Activated CD4-positive, alpha-beta T cell treated with anti-CD3 and anti-CD28 coated beads for 24 hours (primary cell): ENCODE data around the gene PVALEF.

Source experiments
- DNase-seq, 2 donors: peaks; one replicate each; pipeline ENCODE4 v3.0.0-alpha.2; 2020; ENCODE audit warnings: low read depth in 2 of 2

Gene PVALEF

GRCh38 chr17:81162491-81162890 is 2.8 kb upstream of the PVALEF start:
- DNase-seq = no peak

- no peak for DNase-seq
Observed at GRCh38 chr17:81163051-81163695, 2.1 kb upstream of the PVALEF start.

- no peak for DNase-seq
Observed at GRCh38 chr17:81163703-81164370, 1.5 kb upstream of the PVALEF start.

GRCh38 chr17:81164371-81165245 is 699 bp upstream of the PVALEF start:
- no peak for DNase-seq

- no peak for DNase-seq
Observed at GRCh38 chr17:81166033-81166492, 756 bp downstream of the PVALEF start, which contains the start of gene AATK. AATK (minus strand) TSS chr17:81166221; CDS start chr17:81165992, 229 bp downstream.

GRCh38 chr17:81167194-81167524 is 1.9 kb downstream of the PVALEF start:
- DNase-seq = no peak

GRCh38 chr17:81167638-81168037 is 2.3 kb downstream of the PVALEF start:
- DNase-seq = no peak

- no peak for DNase-seq
Observed at GRCh38 chr17:81169870-81170309, 4.6 kb downstream of the PVALEF start.

- DNase-seq = no peak
Observed at GRCh38 chr17:81170727-81171494, 5.6 kb downstream of the PVALEF start.

GRCh38 chr17:81171941-81172340 is 6.6 kb downstream of the PVALEF start:
- DNase-seq = no peak

GRCh38 chr17:81173052-81173761 is 7.9 kb downstream of the PVALEF start:
- no peak for DNase-seq

GRCh38 chr17:81173762-81174155 is 8.5 kb downstream of the PVALEF start:
- no peak for DNase-seq

- DNase-seq = no peak
Observed at GRCh38 chr17:81176666-81177065, 11.4 kb downstream of the PVALEF start.

- no peak for DNase-seq
Observed at GRCh38 chr17:81178136-81179091, 13.1 kb downstream of the PVALEF start.

GRCh38 chr17:81179220-81179619 is 13.9 kb downstream of the PVALEF start:
- DNase-seq = no peak

- DNase-seq = no peak
Observed at GRCh38 chr17:81179861-81180260, 14.6 kb downstream of the PVALEF start.

GRCh38 chr17:81180836-81181810 is 15.8 kb downstream of the PVALEF start:
- DNase-seq = no peak

GRCh38 chr17:81181811-81182185 is 16.5 kb downstream of the PVALEF start:
- DNase-seq = no peak

- DNase-seq = no peak
Observed at GRCh38 chr17:81182596-81182995, 17.3 kb downstream of the PVALEF start.
